T-helper 1 cell treated with Interleukin-12 subunit alpha and Interleukin-12 subunit beta and Interleukin-4 antibody, amounts not matched to agents 30 μg/mL and 1 μg/mL, for 36 hours (primary cell): ENCODE data around the gene OOEP.
A peak's percentile ranks its signal among the peaks of the same experiment; 100 is the strongest.
"Not testable (repeated sequence)": the region's sequence is repeated elsewhere in the genome, so short reads cannot be mapped to it uniquely, and the experiment has no call there.

ENCODE experiments used
- H3K27ac Mint-ChIP-seq: one replicate; pipeline ENCODE4 v1.8.0; 2021; ENCODE audit warnings: mild to moderate bottlenecking, mixed read lengths
- H3K27me3 Mint-ChIP-seq: one replicate; pipeline ENCODE4 v1.8.0; 2021; ENCODE audit warnings: low read depth, mixed read lengths
- H3K36me3 Mint-ChIP-seq: one replicate; pipeline ENCODE4 v1.8.0; 2021; ENCODE audit warnings: low read depth, mixed read lengths
- H3K4me1 Mint-ChIP-seq: one replicate; pipeline ENCODE4 v1.8.0; 2021; ENCODE audit warnings: low read depth, mixed read lengths
- H3K4me3 Mint-ChIP-seq: one replicate; pipeline ENCODE4 v1.8.0; 2021; ENCODE audit warnings: mild to moderate bottlenecking, moderate library complexity, mixed read lengths
- H3K9me3 Mint-ChIP-seq: one replicate; pipeline ENCODE4 v1.8.0; 2021; ENCODE audit warnings: mixed read lengths

Gene OOEP

DNA sequence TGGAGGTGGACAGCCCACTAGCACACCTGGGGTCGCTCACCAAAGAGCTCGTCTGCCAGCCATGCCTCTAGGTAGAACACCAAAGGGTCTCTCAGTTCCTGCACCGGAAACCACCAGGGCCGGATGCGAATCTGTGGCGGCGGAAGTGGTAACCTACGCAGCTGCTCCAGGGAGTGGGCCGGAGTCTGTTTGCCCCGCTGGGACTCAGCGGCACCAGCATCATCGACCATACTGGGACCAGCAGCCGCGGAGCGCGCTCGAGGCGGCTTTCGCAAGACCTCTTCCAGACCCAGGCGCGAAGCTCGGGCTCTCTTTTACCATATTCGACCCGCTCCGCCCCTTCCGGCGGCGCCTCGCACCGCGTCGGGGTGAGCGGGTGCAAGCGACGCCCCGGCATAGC is at the start of gene OOEP:
Gene OOEP, minus strand, starts transcription at position 335 of the 400 bp plus-strand sequence. Its CDS starts 105 bp downstream, at position 230.
- no peak within 1 kb of the TSS for H3K4me3 Mint-ChIP-seq
- no peak within 1 kb of the TSS for H3K27ac Mint-ChIP-seq
- H3K4me1 Mint-ChIP-seq: no peaks in the 10 kb centered on the region
- H3K9me3 Mint-ChIP-seq: no peaks in the 10 kb centered on the region
- H3K36me3 Mint-ChIP-seq: no peaks in the 10 kb centered on the region
- no peaks in the 10 kb centered on the region for H3K27me3 Mint-ChIP-seq

DNA sequence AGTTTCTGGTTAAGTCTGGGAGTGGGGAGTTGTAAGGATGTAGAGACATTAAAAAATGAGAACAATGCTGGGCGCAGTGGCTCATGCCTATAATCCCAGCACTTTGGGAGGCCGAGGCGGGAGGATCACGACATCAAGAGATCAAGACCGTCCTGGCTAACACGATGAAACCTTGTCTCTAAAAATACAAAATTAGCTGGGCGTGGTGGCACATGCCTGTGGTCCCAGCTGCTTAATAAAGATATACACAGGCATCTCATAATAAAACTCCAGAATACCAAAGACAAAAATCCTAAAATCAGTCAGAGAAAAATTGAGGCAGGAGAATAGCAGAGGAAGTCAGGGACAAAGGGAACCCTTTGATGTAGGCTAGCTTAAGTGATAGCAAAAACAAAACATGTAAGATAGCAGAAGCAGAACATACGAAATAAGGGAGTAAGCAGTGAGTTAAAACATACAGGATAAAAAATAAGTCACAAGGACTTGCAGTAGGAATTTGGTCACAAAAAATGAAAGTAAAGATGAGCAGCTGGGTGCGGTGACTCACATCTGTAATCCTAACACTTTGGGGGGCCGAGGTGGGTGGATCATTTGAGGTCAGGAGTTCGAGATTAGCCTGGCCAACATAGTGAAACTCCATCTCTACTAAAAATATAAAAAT is 48.5 kb upstream of the OOEP start:
- no peaks in the 10 kb centered on the region for H3K9me3 Mint-ChIP-seq
- no peak overlapping the region for H3K4me3 Mint-ChIP-seq
- no peak overlapping the region for H3K27ac Mint-ChIP-seq
- peaks cover 44% of the 10 kb centered on the region for H3K36me3 Mint-ChIP-seq
- H3K4me1 Mint-ChIP-seq: peaks cover 18% of the 10 kb centered on the region
- H3K27me3 Mint-ChIP-seq: no peaks in the 10 kb centered on the region

DNA sequence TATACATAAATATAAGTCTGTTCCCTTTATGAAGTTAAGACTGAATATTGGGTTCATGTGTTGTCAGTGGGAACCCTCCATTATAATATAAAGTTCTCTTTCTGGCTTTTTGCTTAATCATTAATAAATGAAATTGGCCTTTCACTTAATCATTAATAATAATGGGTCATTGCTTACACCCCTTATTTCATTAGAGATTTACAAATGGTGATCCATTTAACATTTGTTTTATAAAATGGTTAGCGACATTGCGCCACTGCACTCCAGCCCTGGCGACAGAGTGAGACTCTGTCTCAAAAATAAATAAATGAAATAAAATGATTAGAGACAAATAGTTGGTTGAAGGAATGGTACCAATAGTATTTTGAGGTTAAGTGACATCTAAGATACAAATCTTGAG is 43.4 kb upstream of the OOEP start:
- H3K27ac Mint-ChIP-seq: no peak overlapping the region
- peaks cover 2% of the 10 kb centered on the region for H3K4me1 Mint-ChIP-seq
- H3K27me3 Mint-ChIP-seq: no peaks in the 10 kb centered on the region
- H3K9me3 Mint-ChIP-seq: no peaks in the 10 kb centered on the region
- peaks cover 37% of the 10 kb centered on the region for H3K36me3 Mint-ChIP-seq
- H3K4me3 Mint-ChIP-seq: no peak overlapping the region

DNA sequence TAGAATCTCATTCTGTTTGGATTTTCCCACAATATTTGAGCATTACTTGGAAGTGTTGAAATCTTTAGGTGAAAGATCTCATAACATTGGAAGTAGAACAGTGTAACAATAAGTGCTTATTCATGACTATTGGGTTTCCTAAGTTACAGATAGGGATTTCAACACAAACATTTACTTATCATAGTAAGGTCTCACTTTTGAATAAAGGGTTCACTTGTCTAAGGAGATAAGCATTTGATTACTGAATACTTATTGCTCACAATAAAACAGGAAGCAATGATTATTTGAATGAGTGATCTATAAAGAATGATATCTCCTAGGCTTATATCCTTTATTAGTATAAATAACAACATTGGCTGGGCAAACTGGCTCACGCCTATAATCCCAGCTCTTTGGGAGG is 39.7 kb upstream of the OOEP start:
- H3K36me3 Mint-ChIP-seq: peaks cover 11% of the 10 kb centered on the region
- H3K4me3 Mint-ChIP-seq: no peak overlapping the region
- no peaks in the 10 kb centered on the region for H3K9me3 Mint-ChIP-seq
- H3K4me1 Mint-ChIP-seq: no peaks in the 10 kb centered on the region
- no peak overlapping the region for H3K27ac Mint-ChIP-seq
- H3K27me3 Mint-ChIP-seq: no peaks in the 10 kb centered on the region

DNA sequence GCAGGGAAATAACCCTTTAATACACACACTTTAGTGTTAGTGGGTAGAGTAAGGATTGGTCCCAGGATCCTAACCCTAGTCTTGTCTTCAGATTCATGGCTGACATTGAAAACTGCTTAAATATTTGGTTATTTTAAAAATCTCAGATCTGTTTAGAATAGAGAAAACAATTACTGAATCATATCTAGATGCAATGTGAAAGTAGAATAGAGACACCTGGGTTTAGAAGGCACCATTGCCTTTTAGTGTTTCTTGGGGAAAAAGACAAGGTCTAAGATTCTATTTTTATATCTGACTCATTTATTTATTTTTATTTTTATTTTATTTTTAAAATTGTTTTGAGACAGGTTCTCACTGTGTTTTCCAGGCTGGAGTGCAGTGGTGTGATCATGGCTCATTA is 31.0 kb upstream of the OOEP start:
- no peak overlapping the region for H3K27ac Mint-ChIP-seq
- no peak overlapping the region for H3K4me3 Mint-ChIP-seq
- peaks cover 4% of the 10 kb centered on the region for H3K36me3 Mint-ChIP-seq
- no peaks in the 10 kb centered on the region for H3K27me3 Mint-ChIP-seq
- H3K4me1 Mint-ChIP-seq: no peaks in the 10 kb centered on the region
- H3K9me3 Mint-ChIP-seq: no peaks in the 10 kb centered on the region

DNA sequence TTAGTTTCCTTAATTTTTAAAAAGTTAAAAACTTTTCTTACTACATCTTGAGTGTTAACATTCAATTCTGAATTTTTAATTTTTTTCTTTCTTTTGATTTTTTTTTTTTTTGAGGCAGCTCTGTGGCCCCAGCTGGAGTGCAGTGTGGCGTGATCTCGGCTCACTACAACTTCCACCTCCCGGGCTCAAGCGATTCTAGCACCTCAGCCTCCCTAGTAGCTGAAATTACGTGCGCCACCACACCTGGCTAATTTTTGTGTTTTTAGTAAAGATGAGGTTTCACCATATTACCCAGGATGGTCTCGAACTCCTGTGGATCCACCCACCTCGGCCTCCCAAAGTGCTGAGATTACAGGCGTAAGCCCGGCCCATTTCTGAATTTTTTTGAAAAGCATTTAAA is 26.2 kb upstream of the OOEP start:
- Mint-ChIP-seq H3K4me3 (no peak overlapping the region), H3K36me3 (peaks cover 12% of the 10 kb centered on the region), H3K4me1 (peaks cover 14% of the 10 kb centered on the region), H3K27me3 (no peaks in the 10 kb centered on the region), H3K27ac (no peak overlapping the region), H3K9me3 (no peaks in the 10 kb centered on the region)

DNA sequence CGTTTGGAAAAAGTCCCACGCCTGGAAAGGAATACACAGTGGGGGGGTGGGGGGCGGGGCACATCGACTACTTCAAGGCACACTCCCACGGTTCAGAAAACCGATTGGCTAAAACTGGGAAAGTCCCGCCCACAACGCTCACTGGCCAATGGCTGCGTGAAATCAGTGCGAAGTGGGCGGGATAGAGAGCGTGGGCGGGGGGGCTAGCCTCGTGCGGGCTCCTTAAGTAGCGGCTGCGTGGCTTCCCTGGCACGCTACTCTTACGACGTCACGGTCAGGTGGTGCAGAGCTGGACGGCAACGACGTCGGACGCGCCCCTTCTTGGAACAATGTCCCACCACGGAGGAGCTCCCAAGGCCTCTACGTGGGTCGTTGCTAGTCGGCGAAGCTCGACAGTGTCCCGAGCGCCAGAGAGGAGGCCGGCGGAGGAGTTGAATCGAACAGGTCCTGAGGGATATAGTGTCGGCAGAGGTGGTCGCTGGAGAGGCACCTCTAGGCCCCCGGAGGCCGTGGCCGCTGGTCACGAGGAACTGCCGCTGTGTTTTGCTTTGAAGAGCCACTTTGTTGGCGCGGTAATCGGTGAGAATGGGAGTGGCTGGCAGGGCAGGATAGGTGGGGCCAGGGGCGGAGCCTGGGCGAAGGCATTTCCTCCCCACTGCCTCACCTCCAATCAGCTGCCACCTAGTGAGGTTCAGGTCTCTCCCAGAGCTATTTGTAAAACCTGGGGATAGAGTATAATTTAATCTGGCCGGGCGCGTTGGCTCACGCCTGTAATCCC is 25.1 kb upstream of the OOEP start, which contains the start of gene DDX43:
Gene DDX43, plus strand, starts transcription at position 252 of the 778 bp plus-strand sequence. Its CDS starts 78 bp downstream, at position 330.
- H3K9me3 Mint-ChIP-seq: no peaks in the 10 kb centered on the region
- peaks cover 12% of the 10 kb centered on the region for H3K36me3 Mint-ChIP-seq
- H3K27me3 Mint-ChIP-seq: no peaks in the 10 kb centered on the region
- peak within 1 kb of the TSS; percentile 83 for H3K4me3 Mint-ChIP-seq
- peaks cover 17% of the 10 kb centered on the region for H3K4me1 Mint-ChIP-seq
- peak within 1 kb of the TSS; percentile 89 for H3K27ac Mint-ChIP-seq

DNA sequence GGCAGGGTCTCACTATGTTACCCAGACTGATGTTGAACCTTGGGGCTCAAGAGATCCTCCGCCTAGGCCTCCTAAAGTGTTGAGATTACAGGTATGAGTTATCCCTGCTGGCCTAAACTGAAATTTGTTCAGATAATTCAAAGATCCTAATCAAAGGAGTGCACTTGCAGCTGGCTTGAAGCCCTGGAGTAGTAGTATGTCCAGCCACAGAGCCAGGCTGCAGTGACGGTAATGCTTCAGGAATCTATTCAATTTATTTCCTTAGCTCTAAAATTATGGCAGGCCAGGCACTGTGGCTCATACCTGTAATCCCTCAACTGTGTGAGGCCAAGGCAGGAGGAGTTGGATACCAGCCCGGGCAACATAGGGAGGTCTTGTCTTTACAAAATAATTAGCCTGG is 23.6 kb upstream of the OOEP start:
- H3K27ac Mint-ChIP-seq: no peak overlapping the region
- peaks cover 11% of the 10 kb centered on the region for H3K36me3 Mint-ChIP-seq
- no peak overlapping the region for H3K4me3 Mint-ChIP-seq
- peaks cover 31% of the 10 kb centered on the region for H3K4me1 Mint-ChIP-seq
- no peaks in the 10 kb centered on the region for H3K9me3 Mint-ChIP-seq
- H3K27me3 Mint-ChIP-seq: no peaks in the 10 kb centered on the region

DNA sequence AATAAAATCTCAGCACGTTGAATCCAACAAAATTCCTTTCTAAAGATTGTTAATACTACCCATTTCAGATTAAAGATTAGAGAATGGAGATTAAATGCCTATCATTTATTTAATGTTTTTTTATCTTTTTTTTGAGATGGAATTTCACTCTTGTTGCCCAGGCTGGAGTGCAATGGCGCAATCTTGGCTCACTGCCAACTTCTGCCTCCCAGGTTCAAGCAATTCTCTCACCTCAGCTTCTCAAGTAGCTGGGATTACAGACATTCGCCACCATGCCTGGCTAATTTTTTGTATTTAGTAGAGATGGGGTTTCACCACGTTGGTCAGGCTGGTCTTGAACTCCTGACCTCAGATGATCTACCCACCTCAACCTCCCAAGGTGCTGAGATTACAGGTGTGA is 22.5 kb upstream of the OOEP start:
- H3K4me3 Mint-ChIP-seq, H3K27ac Mint-ChIP-seq, H3K9me3 Mint-ChIP-seq, H3K27me3 Mint-ChIP-seq: not testable (repeated sequence)
- Mint-ChIP-seq H3K4me1 (peaks cover 34% of the 10 kb centered on the region), H3K36me3 (peaks cover 11% of the 10 kb centered on the region)

DNA sequence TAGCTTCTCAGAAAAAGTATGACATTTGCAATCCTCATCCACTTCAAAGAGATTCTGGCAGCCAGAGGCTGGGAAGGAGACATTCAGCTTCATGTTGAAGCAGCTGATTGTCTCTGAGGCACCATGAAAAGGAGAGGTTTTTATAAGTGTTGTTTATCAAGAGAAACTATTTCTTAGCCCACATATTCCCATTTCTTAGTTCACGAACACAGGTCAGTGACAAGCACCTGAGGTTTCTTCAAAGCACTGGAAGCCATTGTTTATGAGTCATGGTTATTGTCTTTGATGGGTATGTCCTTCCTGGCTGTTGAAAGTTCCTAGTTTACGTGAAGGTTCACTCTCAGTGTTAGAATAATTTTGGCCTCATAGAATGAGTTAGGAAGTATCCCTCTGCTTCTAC is 22.0 kb upstream of the OOEP start:
- Mint-ChIP-seq H3K9me3 (no peaks in the 10 kb centered on the region), H3K27ac (peak overlapping the region; percentile 60)

DNA sequence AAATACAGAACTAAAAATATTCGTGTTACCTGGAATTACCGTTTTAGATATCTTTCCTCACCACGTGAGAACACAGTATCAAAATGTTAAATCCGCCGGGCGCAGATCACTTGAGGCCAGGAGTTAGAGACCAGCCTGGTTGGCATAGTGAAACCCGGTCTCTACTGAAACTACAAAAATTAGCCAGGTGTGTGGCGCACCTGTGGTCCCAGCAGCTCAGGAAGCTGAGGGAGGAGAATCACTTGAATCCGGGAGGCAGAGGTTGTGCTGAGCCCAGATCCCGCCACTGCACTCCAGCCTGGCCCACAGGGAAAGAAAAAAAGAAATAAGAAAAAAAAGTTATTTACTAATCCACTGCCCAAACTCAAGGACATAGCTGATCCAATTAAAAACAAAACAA is 20.2 kb upstream of the OOEP start:
- Mint-ChIP-seq H3K9me3 (no peaks in the 10 kb centered on the region), H3K36me3 (peaks cover 8% of the 10 kb centered on the region), H3K27ac (no peak overlapping the region), H3K27me3 (no peaks in the 10 kb centered on the region), H3K4me1 (peaks cover 36% of the 10 kb centered on the region), H3K4me3 (no peak overlapping the region)

More for the DNA sequence above, 22.0 kb upstream of the OOEP start:
- H3K27me3 Mint-ChIP-seq: no peaks in the 10 kb centered on the region
- no peak overlapping the region for H3K4me3 Mint-ChIP-seq
- peaks cover 34% of the 10 kb centered on the region for H3K4me1 Mint-ChIP-seq
- peaks cover 11% of the 10 kb centered on the region for H3K36me3 Mint-ChIP-seq

DNA sequence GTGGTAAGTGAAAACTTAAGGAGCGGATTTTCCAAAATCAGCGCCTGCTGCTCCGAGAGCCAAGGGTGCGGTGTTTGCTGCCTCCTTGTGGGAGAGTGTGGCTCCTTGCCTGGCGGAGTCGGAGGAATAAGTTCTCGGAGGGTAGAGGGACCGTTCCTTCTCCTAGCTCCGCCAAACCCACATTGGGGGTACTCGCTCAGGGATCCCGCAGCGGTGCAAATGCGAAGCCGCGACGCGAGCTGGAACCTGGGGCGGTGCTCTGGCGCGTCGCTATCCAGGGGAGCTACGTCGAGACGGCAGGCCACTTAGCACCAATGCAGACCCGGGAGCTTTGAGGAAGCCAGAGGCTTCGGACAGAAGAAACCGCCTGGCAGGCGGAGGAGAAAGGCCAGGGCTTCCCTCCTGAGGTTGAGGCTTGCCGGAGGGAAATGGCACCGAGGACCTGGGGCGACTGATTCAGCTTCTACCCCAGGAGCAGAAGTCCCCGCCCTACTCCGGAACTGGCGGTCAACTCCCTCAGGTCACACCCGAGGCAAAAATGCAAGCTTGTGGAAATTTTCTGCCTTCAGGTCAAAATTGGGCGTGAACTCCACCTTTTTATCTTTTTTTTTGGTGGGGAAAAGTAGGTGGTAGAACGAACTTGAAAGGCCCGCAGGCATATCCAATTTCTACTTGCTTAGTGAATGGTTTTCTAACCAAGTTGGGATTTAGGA is 19.3 kb upstream of the OOEP start:
- peak overlapping the region; percentile 80 for H3K4me3 Mint-ChIP-seq
- peak overlapping the region; percentile 79 for H3K27ac Mint-ChIP-seq
- no peaks in the 10 kb centered on the region for H3K9me3 Mint-ChIP-seq
- peaks cover 7% of the 10 kb centered on the region for H3K36me3 Mint-ChIP-seq
- peaks cover 36% of the 10 kb centered on the region for H3K4me1 Mint-ChIP-seq
- H3K27me3 Mint-ChIP-seq: no peaks in the 10 kb centered on the region

DNA sequence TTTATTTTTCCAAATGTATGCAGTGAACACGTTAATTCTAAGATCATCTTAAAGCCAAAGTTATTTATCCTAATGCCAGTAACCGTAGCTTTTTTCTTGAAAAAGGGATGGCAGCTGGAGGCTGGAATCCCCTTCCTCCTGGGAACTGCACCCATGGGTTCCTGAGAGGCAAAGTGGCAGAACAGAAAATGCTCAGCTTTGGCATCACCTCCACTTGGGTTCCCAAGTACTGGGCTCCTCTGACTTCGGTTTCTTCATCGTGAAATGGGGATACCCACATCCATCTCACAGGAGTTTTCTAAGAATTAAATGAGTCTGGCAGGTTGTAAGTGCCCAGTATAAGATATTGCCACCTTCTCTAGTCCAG is 18.7 kb upstream of the OOEP start:
- peak overlapping the region; percentile 80 for H3K4me3 Mint-ChIP-seq
- H3K36me3 Mint-ChIP-seq: peaks cover 4% of the 10 kb centered on the region
- no peaks in the 10 kb centered on the region for H3K9me3 Mint-ChIP-seq
- peak overlapping the region; percentile 79 for H3K27ac Mint-ChIP-seq
- peaks cover 33% of the 10 kb centered on the region for H3K4me1 Mint-ChIP-seq
- H3K27me3 Mint-ChIP-seq: no peaks in the 10 kb centered on the region

DNA sequence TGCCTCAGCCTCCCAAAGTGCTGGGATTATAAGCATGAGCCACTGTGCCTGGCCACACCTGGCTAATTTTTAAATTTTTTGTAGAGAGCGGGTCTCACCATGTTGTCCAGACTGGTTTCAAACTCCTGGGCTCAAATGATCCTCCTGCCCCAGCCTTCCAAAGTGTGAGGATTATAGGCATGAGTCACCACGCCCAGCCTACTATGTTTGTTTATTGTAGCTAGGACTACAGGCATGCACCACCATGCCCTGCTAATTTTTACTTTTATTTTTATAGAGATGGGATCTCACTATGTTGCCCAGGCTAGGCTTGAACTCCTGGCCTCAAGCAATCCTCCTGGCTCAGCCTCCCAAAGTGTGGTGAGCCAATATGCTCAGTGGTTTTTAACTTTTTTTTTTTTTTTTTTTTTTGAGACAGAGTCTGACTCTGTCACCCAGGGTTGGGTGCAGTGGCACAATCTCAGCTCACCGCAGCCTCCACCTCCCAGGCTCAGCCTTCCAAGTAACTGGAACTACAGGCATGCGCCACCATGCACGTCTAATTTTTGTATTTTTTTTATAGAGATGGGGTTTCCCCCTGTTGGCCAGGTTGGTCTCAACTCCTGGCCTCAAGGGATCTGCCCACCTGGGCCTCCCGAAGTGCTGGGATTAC is 12.9 kb upstream of the OOEP start:
- Mint-ChIP-seq H3K36me3 (no peaks in the 10 kb centered on the region), H3K27me3 (no peaks in the 10 kb centered on the region), H3K4me3 (no peak overlapping the region), H3K27ac (no peak overlapping the region), H3K4me1 (peaks cover 1% of the 10 kb centered on the region), H3K9me3 (no peaks in the 10 kb centered on the region)
